Activated CD8-positive, alpha-beta memory T cell treated with anti-CD3 and anti-CD28 coated beads for 24 hours (primary cell): Measurements from ENCODE around the gene DDX47.
"Not testable (repeated sequence)": the region's sequence is repeated elsewhere in the genome, so short reads cannot be mapped to it uniquely, and the experiment has no call there.

Source experiments
- DNase-seq: peaks from one replicate; pipeline ENCODE4 v3.0.0-alpha.2; 2020

DDX47 gene

GRCh38 chr12:12798480-12798879 lies 14.7 kb upstream of the DDX47 start:
- DNase-seq: no peak

GRCh38 chr12:12799163-12799920 lies 13.8 kb upstream of the DDX47 start:
- no peak for DNase-seq

- DNase-seq: no peak
Measured at GRCh38 chr12:12800406-12801180, 12.6 kb upstream of the DDX47 start.

- not testable (repeated sequence) for DNase-seq
Measured at GRCh38 chr12:12801656-12802055, 11.5 kb upstream of the DDX47 start.

- no peak for DNase-seq
Measured at GRCh38 chr12:12803186-12803585, 10.0 kb upstream of the DDX47 start.

GRCh38 chr12:12804011-12804410 lies 9.1 kb upstream of the DDX47 start:
- DNase-seq: no peak

- no peak for DNase-seq
Measured at GRCh38 chr12:12804432-12804886, 8.7 kb upstream of the DDX47 start.

GRCh38 chr12:12806784-12807516 lies 6.2 kb upstream of the DDX47 start:
- DNase-seq: peak; percentile 43

- DNase-seq: peak; percentile 44
Measured at GRCh38 chr12:12807517-12807903, 5.6 kb upstream of the DDX47 start.

GRCh38 chr12:12807970-12808702 lies 5.0 kb upstream of the DDX47 start:
- DNase-seq: peak; percentile 75

- peak; percentile 13 for DNase-seq
Measured at GRCh38 chr12:12810553-12811021, 2.6 kb upstream of the DDX47 start.

GRCh38 chr12:12811343-12811742 lies 1.8 kb upstream of the DDX47 start:
- no peak for DNase-seq

GRCh38 chr12:12812174-12812573 lies 972 bp upstream of the DDX47 start:
- no peak for DNase-seq

- no peak for DNase-seq
Measured at GRCh38 chr12:12812618-12813119, 477 bp upstream of the DDX47 start.

GRCh38 chr12:12817616-12818015 lies 4.5 kb downstream of the DDX47 start:
- no peak for DNase-seq

- no peak for DNase-seq
Measured at GRCh38 chr12:12818701-12819100, 5.6 kb downstream of the DDX47 start.

GRCh38 chr12:12819221-12819620 lies 6.1 kb downstream of the DDX47 start:
- no peak for DNase-seq

- DNase-seq: no peak
Measured at GRCh38 chr12:12819752-12820311, 6.7 kb downstream of the DDX47 start.

GRCh38 chr12:12820376-12820775 lies 7.2 kb downstream of the DDX47 start:
- DNase-seq: not testable (repeated sequence)

- no peak for DNase-seq
Measured at GRCh38 chr12:12821975-12822374, 8.8 kb downstream of the DDX47 start.

GRCh38 chr12:12822886-12823285 lies 9.7 kb downstream of the DDX47 start:
- no peak for DNase-seq

- DNase-seq: no peak
Measured at GRCh38 chr12:12823300-12823699, 10.2 kb downstream of the DDX47 start.
